22Rv1 (cell line): ENCODE results near the gene HBE1.
"Not testable (repeated sequence)": the region's sequence is repeated elsewhere in the genome, so short reads cannot be mapped to it uniquely, and the experiment has no call there.

ENCODE experiments used
- H3K27ac ChIP-seq: fragments of 450-650 bp; 2 replicates; pipeline ENCODE4 v1.5.1; 2017
- ZFX ChIP-seq: fragments of 450-650 bp; IDR thresholded peaks from 2 replicates; pipeline ENCODE4 v1.6.1; 2017; ENCODE audit warnings: antibody characterized with exemption, borderline replicate concordance
- TF ChIP-seq, protein P1 (sequence below): fragments of 450-650 bp; IDR thresholded peaks from 2 replicates; pipeline ENCODE4 v1.5.1; 2017; ENCODE audit warnings: mild to moderate bottlenecking

Gene HBE1

DNA sequence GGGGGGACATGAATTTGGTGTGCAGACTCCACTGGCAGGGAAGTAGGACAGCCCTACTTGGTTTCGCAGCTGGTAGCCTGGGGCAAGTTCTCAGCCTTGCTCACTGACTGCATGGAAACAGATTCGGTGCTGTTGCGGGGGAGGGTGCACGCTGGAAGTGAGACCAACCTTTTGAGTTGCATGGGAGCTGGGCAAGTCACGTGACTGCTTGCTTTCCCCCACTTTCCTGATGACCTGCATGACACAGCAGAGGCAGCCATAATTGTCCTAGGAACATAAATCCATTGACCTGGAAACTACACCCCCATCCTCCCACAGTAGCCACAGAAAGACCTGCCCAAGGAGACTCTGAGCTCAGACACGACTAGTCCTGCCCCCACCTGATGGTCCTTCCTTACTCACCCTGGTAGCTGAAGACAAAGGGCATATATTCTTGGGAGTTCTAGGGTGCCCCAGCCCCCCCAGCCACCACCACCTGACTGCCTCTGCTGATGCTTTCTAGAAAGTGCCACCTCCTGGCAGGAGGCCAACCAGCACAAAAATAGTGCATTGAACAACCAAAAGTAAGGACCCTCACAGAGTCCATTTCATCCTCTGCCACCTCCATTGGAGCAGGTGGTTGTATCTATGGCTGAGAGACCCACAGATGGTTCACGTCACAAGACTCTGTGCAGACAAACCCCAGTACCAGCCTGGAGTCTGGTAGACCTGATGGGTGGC lies 11.0 kb downstream of the HBE1 start:
- no peak overlapping the region for H3K27ac ChIP-seq
- TF ChIP-seq, protein P1, sequence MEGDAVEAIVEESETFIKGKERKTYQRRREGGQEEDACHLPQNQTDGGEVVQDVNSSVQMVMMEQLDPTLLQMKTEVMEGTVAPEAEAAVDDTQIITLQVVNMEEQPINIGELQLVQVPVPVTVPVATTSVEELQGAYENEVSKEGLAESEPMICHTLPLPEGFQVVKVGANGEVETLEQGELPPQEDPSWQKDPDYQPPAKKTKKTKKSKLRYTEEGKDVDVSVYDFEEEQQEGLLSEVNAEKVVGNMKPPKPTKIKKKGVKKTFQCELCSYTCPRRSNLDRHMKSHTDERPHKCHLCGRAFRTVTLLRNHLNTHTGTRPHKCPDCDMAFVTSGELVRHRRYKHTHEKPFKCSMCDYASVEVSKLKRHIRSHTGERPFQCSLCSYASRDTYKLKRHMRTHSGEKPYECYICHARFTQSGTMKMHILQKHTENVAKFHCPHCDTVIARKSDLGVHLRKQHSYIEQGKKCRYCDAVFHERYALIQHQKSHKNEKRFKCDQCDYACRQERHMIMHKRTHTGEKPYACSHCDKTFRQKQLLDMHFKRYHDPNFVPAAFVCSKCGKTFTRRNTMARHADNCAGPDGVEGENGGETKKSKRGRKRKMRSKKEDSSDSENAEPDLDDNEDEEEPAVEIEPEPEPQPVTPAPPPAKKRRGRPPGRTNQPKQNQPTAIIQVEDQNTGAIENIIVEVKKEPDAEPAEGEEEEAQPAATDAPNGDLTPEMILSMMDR: no peak
- no peak for TF ChIP-seq ZFX

DNA sequence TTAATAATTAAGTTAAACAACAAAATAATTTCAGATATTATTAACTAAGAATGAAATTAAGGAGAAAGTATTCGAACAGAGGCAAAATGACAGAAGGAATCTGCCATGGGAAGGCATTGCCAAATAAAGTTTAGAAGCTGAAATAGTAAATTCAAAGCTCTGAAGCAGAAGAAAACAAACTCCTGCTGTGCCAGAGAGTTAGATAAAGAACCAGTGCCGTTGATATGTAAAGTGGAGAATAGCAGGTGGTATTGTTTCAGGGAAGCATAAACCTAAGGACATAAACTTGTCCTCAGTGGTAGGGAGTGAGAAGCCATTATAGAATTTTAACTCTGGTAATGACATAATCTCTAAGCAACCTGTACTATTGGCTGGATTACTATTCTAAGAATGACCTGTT lies 12.4 kb downstream of the HBE1 start:
- no peak overlapping the region for H3K27ac ChIP-seq
- TF ChIP-seq, protein P1: no peak
- TF ChIP-seq ZFX: no peak

DNA sequence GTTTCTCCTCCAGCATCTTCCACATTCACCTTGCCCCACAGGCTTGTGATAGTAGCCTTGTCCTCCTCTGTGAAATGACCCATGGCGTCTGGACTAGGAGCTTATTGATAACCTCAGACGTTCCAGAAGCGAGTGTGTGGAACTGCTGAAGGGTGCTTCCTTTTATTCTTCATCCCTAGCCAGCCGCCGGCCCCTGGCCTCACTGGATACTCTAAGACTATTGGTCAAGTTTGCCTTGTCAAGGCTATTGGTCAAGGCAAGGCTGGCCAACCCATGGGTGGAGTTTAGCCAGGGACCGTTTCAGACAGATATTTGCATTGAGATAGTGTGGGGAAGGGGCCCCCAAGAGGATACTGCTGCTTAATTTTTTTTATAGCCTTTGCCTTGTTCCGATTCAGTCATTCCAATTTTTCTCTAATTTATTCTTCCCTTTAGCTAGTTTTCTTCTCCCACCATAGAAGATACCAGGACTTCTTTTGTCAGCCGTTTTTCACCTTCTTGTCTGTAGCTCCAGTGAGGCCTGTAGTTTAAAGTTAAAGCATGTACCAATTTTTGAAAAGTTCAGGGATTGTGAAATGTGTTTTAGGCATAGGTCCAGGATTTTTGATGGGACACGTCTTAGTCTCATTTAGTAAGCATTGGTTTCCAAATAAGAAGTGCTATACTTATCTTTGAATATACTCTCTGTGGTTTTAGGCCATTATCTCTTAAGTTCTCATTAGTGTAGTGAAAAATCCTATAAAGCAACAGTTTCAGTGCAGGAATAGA lies 14.9 kb downstream of the HBE1 start, which contains the start of gene HBG2:
Gene HBG2, minus strand, starts transcription at position 136 of the 768 bp plus-strand sequence. Its CDS starts 53 bp downstream, at position 83.
- H3K27ac ChIP-seq: not testable (repeated sequence)

DNA sequence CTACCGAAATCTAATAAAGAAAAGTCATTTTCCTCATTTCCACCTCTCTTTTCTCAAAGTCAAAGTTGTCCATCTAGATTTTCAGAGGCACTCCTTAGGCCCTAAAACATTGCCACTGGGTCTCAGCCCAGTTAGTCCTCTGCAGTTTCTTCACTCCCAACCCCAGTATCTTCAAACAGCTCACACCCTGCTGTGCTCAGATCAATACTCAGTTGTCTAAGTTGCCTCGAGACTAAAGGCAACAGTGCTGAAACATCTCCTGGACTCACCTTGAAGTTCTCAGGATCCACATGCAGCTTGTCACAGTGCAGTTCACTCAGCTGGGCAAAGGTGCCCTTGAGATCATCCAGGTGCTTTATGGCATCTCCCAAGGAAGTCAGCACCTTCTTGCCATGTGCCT lies 15.7 kb downstream of the HBE1 start:
- H3K27ac ChIP-seq: not testable (repeated sequence)

DNA sequence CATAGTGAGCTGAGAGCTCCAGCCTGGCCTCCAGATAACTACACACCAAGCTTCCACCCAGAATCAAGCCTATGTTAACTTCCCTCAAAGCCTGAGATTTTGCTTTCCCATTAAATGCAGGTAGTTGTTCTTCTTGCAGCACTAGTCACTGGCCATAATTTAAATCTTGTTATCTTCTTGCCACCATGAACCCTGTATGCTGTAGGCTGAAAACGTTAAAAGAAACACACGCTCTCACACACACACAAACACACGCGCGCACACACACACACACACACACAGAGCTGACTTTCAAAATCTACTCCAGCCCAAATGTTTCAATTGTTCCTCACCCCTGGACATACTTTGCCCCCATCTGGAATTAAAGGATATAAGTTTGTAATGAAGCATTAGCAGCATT lies 16.3 kb downstream of the HBE1 start:
- H3K27ac ChIP-seq: not testable (repeated sequence)

DNA sequence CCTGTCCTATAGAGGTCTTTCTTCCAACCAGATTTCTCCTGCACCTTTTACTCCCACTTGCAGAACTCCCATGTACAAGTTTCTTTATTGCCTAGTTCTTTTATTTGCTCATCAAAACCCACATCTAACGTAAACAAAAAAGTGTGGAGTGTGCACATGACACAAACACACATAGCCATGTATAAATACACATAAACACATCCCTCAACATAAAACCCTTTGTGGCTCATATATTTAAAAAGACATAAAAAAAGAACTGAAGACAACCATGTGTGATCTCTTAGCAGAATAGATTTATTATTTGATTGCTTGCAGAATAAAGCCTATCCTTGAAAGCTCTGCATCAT lies 16.9 kb downstream of the HBE1 start:
- TF ChIP-seq ZFX: no peak
- TF ChIP-seq, protein P1: no peak
- H3K27ac ChIP-seq: no peak overlapping the region

DNA sequence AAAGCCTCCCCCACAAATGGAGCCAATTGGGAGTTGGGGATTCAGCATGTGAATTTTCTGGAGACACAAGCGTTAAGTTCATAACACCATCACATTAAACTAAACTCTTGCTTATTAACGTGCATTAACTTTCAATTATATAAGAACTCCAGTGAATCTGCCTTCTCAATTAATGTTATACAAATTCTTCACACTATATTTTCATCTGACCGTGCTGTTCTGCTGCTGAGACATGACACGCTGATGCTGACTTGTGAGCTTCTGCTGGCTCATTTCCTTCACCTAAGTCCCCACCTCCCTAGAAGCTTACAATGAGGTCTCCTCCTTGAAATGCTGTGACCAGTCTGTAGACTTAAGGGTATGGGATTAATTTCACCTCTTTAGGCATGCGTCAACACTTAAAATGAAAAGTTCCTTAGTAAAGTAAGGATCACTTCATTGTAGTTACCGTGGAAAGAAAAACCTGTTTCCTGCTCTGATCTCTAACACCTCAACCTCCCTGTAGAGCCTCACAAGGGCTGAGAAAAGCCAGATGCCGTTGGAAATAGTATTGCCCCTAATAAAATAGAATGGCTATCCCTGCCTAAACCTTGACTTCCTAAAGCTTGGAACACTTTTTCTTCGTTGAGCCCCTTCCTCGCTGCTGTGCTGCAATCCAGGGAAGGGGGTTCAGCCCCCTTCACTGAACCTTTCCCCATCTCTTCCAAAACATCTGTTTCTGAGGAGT lies 17.4 kb downstream of the HBE1 start:
- no peak overlapping the region for H3K27ac ChIP-seq

DNA sequence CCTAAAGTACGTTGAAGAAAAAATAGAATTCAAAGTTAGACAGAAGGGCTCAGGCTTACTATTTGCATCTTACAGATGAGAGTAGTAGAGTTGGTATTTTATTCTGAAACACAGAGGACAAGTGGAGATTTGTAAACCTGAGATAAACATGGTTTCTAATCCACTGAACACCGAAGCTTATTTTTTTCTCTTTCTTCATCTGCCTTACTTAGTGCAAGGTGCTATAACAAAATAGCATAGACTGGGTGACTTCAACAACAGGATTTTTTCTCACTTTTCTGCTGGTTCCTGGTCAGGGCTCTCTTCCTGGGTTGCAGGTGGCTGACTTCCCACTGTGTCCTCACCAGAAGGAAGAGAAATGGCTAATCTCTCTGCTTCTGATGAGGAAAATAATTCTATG lies 18.0 kb downstream of the HBE1 start:
- TF ChIP-seq, protein P1: no peak
- no peak for TF ChIP-seq ZFX
- H3K27ac ChIP-seq: no peak overlapping the region

More for the DNA sequence above, 17.4 kb downstream of the HBE1 start:
- no peak for TF ChIP-seq ZFX
- TF ChIP-seq, protein P1: no peak
